PC-3 (cell line): Measurements from ENCODE around the gene DGKI. TPM values are rescaled to one million over a fixed set of nuclear protein-coding genes. Genes with fewer than 3 reads are reported as not detected.

Source experiments
- ATAC-seq: fragments of 200-7000 bp; cut with Tn5 transposase; 2 replicates; pipeline ENCODE4 v1.9.1; 2020; ENCODE audit warnings: mild to moderate bottlenecking, moderate library complexity
- BruUV-seq: library from RNA; stranded (reverse); fragments of 400-500 nt; replicated peaks from 2 replicates; lab custom pipeline; 2021; lab: Mats Ljungman, UMichigan
- CTCF ChIA-PET: fragments of 300-600 bp; sonication (Branson Sonifier 250); formaldehyde crosslinking; loops from one replicate; lab custom pipeline; 2022; ENCODE audit warnings: antibody characterized with exemption; lab: Charles Lee
- POLR2A ChIA-PET: fragments of 300-600 bp; sonication (Branson Sonifier 250); formaldehyde crosslinking; loops from one replicate; lab custom pipeline; 2022; ENCODE audit warnings: antibody characterized with exemption; ENCODE audit not compliant: unreplicated experiment; lab: Charles Lee
- DNase-seq: peaks from one replicate; pipeline ENCODE4 v3.0.0-alpha.2; 2015
- H2AFZ ChIP-seq: fragments of 300-600 bp; sonication (generic); 2 replicates; pipeline ENCODE4 v1.6.0; 2016; ENCODE audit warnings: antibody characterized with exemption, low read length
- H3F3A ChIP-seq: fragments of 300-600 bp; sonication (generic); one replicate; pipeline ENCODE4 v1.6.0; 2017; ENCODE audit warnings: antibody characterized with exemption, low read length, control low read depth, mild to moderate bottlenecking; ENCODE audit not compliant: unreplicated experiment
- H3K27ac ChIP-seq: fragments of 300-600 bp; sonication (generic); 2 replicates; pipeline ENCODE4 v1.5.1; 2016; ENCODE audit warnings: mild to moderate bottlenecking, low read length
- H3K27me3 ChIP-seq: fragments of 300-600 bp; sonication (generic); 2 replicates; pipeline ENCODE4 v1.6.1; 2016; ENCODE audit warnings: low read length, mixed read lengths
- H3K36me3 ChIP-seq: fragments of 300-600 bp; sonication (generic); 2 replicates; pipeline ENCODE4 v1.6.1; 2016; ENCODE audit warnings: low read depth, mixed run types, low read length, mixed read lengths
- H3K4me1 ChIP-seq: fragments of 300-600 bp; sonication (generic); 2 replicates; pipeline ENCODE4 v1.5.1; 2016; ENCODE audit warnings: low read length; ENCODE audit not compliant: insufficient read depth
- H3K4me2 ChIP-seq: fragments of 300-600 bp; sonication (generic); 2 replicates; pipeline ENCODE4 v1.6.0; 2016; ENCODE audit warnings: low read length
- H3K4me3 ChIP-seq: fragments of 300-600 bp; sonication (generic); 2 replicates; pipeline ENCODE4 v1.5.1; 2016; ENCODE audit warnings: mild to moderate bottlenecking, low read length, mixed read lengths
- H3K79me2 ChIP-seq: fragments of 300-600 bp; sonication (generic); 2 replicates; pipeline ENCODE4 v1.6.1; 2017; ENCODE audit warnings: low read length, mixed read lengths
- H3K9ac ChIP-seq: fragments of 300-600 bp; sonication (generic); 2 replicates; pipeline ENCODE4 v1.6.0; 2016; ENCODE audit warnings: mild to moderate bottlenecking, low read length
- H3K9me2 ChIP-seq: fragments of 300-600 bp; sonication (generic); replicated peaks from 2 replicates; pipeline ENCODE4 v1.6.1; 2016; ENCODE audit warnings: mixed run types, low read length, mixed read lengths
- H3K9me3 ChIP-seq: fragments of 300-600 bp; sonication (generic); 2 replicates; pipeline ENCODE4 v1.6.1; 2016; ENCODE audit warnings: low read length, mixed read lengths
- H4K20me1 ChIP-seq: fragments of 300-600 bp; sonication (generic); 2 replicates; pipeline ENCODE4 v1.6.1; 2016; ENCODE audit warnings: low read length, mixed read lengths
- EZH2 ChIP-seq: fragments of 300-600 bp; sonication (generic); IDR thresholded peaks from one replicate; pipeline ENCODE4 v1.6.1; 2017; ENCODE audit warnings: antibody characterized with exemption, mild to moderate bottlenecking, low read length; ENCODE audit not compliant: unreplicated experiment
- EZH2phosphoT487 ChIP-seq: fragments of 300-600 bp; sonication (generic); IDR thresholded peaks from 2 replicates; pipeline ENCODE4 v1.6.1; 2018; ENCODE audit warnings: mild to moderate bottlenecking, antibody characterized with exemption, low read length, borderline replicate concordance
- intact Hi-C: fragments of 100-400 bp; cut with micrococcal nuclease; formaldehyde crosslinking; loops from 2 replicates; pipeline ENCODE4 v1.9.0; 2023
- total RNA-seq: library from RNA; depleted of rRNA; stranded (reverse); fragments of >200 nt; gene quantifications from 2 replicates; pipeline ENCODE4 v1.2.3, GENCODE V29; 2014
- TF ChIP-seq, protein P1 (sequence below): fragments of 300-600 bp; sonication (generic); conservative IDR thresholded peaks from 2 replicates; pipeline ENCODE4 v1.5.1; 2017; ENCODE audit warnings: antibody characterized with exemption, low read depth, mild to moderate bottlenecking, low read length

The DGKI gene
- total RNA-seq, 1 experiment from 2014 or later: not detected

DNA sequence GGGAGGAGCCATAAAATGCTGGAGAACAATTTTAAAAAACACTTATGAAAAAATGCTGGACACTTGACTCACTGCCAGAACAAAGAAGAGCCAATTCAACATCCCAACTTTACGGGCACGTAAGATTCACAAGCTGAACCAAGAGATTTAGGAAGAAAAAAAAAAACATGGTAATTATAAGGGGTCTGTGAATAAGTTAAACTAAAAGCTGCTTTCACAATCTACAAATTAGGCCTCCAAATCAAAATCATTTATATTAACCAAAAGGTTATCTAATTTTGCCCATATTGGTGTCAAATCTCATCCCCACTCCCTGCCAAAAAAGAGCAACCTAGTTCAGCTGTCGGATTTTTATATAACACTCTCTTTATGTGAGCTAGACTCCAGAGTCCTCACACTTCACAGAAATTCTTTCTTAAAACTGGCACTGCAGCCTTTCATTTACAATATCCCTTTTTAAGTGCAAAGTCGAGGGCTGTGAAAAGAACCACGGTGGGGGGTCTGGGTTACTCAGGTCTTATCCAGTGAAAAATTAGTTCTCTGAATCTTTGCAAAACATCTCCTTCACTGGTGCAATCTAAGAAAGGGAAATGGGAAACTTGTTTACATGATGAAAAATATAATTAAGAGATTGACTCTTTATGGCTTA is 30.4 kb upstream of the DGKI start:
- TF ChIP-seq EZH2: no peak
- TF ChIP-seq, protein P1, sequence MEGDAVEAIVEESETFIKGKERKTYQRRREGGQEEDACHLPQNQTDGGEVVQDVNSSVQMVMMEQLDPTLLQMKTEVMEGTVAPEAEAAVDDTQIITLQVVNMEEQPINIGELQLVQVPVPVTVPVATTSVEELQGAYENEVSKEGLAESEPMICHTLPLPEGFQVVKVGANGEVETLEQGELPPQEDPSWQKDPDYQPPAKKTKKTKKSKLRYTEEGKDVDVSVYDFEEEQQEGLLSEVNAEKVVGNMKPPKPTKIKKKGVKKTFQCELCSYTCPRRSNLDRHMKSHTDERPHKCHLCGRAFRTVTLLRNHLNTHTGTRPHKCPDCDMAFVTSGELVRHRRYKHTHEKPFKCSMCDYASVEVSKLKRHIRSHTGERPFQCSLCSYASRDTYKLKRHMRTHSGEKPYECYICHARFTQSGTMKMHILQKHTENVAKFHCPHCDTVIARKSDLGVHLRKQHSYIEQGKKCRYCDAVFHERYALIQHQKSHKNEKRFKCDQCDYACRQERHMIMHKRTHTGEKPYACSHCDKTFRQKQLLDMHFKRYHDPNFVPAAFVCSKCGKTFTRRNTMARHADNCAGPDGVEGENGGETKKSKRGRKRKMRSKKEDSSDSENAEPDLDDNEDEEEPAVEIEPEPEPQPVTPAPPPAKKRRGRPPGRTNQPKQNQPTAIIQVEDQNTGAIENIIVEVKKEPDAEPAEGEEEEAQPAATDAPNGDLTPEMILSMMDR: no peak
- no peak for TF ChIP-seq EZH2phosphoT487
- H3F3A ChIP-seq: no peaks in the 10 kb centered on the region
- H3K27ac ChIP-seq: no peak overlapping the region
- no peaks in the 10 kb centered on the region for H3K9me3 ChIP-seq
- no peaks in the 10 kb centered on the region for H4K20me1 ChIP-seq
- no TSS peak for BruUV-seq
- H3K9ac ChIP-seq: no peak overlapping the region
- H3K4me2 ChIP-seq: no peak overlapping the region
- POLR2A ChIA-PET: no interaction called here
- CTCF ChIA-PET: no interaction called here
- peaks cover 6% of the 10 kb centered on the region; the same call in 1 of the 2 replicates for H3K36me3 ChIP-seq
- no peak overlapping the region for H2AFZ ChIP-seq
- DNase-seq: no peak
- H3K27me3 ChIP-seq: no peaks in the 10 kb centered on the region
- peaks cover 4% of the 10 kb centered on the region for H3K4me1 ChIP-seq
- H3K4me3 ChIP-seq: no peak overlapping the region
- intact Hi-C loops: no loop called here
- H3K9me2 ChIP-seq: no peaks in the 10 kb centered on the region
- no peak for ATAC-seq
- H3K79me2 ChIP-seq: no peaks in the 10 kb centered on the region

DNA sequence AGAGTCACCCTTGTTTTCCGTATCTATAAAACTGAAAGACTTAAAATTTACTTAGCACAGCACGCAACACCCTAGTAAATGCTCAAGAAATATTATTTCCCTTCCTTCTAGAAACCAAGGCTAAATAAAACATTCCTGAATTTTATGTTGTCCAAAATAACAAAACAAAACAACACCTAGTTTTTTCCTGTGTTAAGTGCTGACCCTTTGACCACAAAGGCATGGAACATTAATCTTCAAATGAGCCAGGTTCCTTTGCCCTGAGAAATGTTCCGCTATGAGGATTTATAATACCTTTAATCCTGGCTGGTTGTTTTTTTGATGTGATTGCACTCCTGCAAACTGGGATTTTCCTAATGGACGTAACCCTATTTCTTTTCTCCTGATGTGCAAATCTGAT is 29.0 kb upstream of the DGKI start:
- Histone ChIP-seq H3K9me2 (no peaks in the 10 kb centered on the region), H3K79me2 (no peaks in the 10 kb centered on the region)
- intact Hi-C loops: no loop called here

More for the DNA sequence above, 29.0 kb upstream of the DGKI start:
- BruUV-seq: no TSS peak
- ATAC-seq (no peak), DNase-seq (no peak)
- Histone ChIP-seq H2AFZ (no peak overlapping the region), H3K27me3 (no peaks in the 10 kb centered on the region), H3K27ac (no peak overlapping the region), H3K9ac (no peak overlapping the region), H3K36me3 (no peaks in the 10 kb centered on the region), H3K4me1 (no peaks in the 10 kb centered on the region), H3K4me2 (no peak overlapping the region), H3K9me3 (no peaks in the 10 kb centered on the region), H3K4me3 (no peak overlapping the region), H3F3A (no peaks in the 10 kb centered on the region), H4K20me1 (no peaks in the 10 kb centered on the region)
- ChIA-PET CTCF (interaction anchor here (0.6 kb wide), 1 partner anchor 248 kb away, joined by 4 read pairs; no protein-coding TSS in a partner anchor), POLR2A (no interaction called here)
- TF ChIP-seq, protein P1: no peak
- TF ChIP-seq EZH2phosphoT487 (no peak), EZH2 (no peak)
